ENCODE data around the gene CASZ1.

Gene CASZ1

GRCh38 chr1:10745886-10746455 lies 50.5 kb downstream of the CASZ1 start:
- Histone ChIP-seq H3K18ac (ENCODE audit: low read depth in 1 of 2, low read length in 2 of 2) (no peak overlapping the region), H3K4me2 (ENCODE audit: low read length, poor library complexity, severe bottlenecking) (no peak overlapping the region), H4K91ac (ENCODE audit: low read length) (no peak overlapping the region), H2BK120ac (ENCODE audit: low read depth, low read length) (no peak overlapping the region), H4K8ac (ENCODE audit: low read length) (no peak overlapping the region), H3K4ac (ENCODE audit: low read depth in 1 of 2, low read length in 2 of 2) (no peak overlapping the region), H2AFZ (ENCODE audit: low read depth, low read length) (no peak overlapping the region), H3K27me3 (ENCODE audit: control insufficient read depth in 1 of 2, insufficient read depth in 1 of 2, low read length in 2 of 2) (peaks cover 36 to 77% of the 10 kb centered on the region in 2 experiments), H3K9me3 (ENCODE audit: control insufficient read depth, low read length) (no peaks in the 10 kb centered on the region), H3K4me3 (ENCODE audit: insufficient read depth in 1 of 2, low read depth in 1 of 2, low read length in 2 of 2) (no peak overlapping the region), H3K14ac (ENCODE audit: low read length in 2 of 2) (no peak overlapping the region), H2BK5ac (ENCODE audit: low read depth, low read length, poor library complexity, severe bottlenecking) (no peak overlapping the region), H2BK12ac (ENCODE audit: low read length in 2 of 2) (no peak overlapping the region), H3K4me1 (ENCODE audit: control insufficient read depth, insufficient read depth, low read depth, low read length) (peaks cover 2% of the 10 kb centered on the region), H3K9ac (ENCODE audit: low read length) (no peak overlapping the region), H2AK5ac (ENCODE audit: low read length, severe bottlenecking) (no peak overlapping the region), H3K23ac (ENCODE audit: low read length in 2 of 2) (no peak overlapping the region), H3K36me3 (ENCODE audit: control insufficient read depth in 1 of 2, insufficient read depth in 2 of 2, low read depth in 1 of 2, low read length in 2 of 2) (no peaks in the 10 kb centered on the region), H2BK15ac (ENCODE audit: low read depth, poor library complexity, severe bottlenecking) (no peak overlapping the region), H3K27ac (ENCODE audit: low read length, poor library complexity, severe bottlenecking) (no peak overlapping the region), H3K79me1 (replicated peaks; ENCODE audit: low read length, poor library complexity, severe bottlenecking) (no peaks in the 10 kb centered on the region)
- WGBS, result 88% methylated on average over 18 of the region's 18 CpGs
- DNase-seq, result no peak

- no peak overlapping the region for H3K27ac ChIP-seq (ENCODE audit: low read length, poor library complexity, severe bottlenecking)
- no peaks in the 10 kb centered on the region for H3K36me3 ChIP-seq (ENCODE audit: control insufficient read depth in 1 of 2, insufficient read depth in 2 of 2, low read depth in 1 of 2, low read length in 2 of 2)
- no peak overlapping the region for H3K4me2 ChIP-seq (ENCODE audit: low read length, poor library complexity, severe bottlenecking)
- H2BK120ac ChIP-seq (ENCODE audit: low read depth, low read length), result no peak overlapping the region
- H2AK5ac ChIP-seq (ENCODE audit: low read length, severe bottlenecking), result no peak overlapping the region
- no peak overlapping the region for H3K4ac ChIP-seq (ENCODE audit: low read depth in 1 of 2, low read length in 2 of 2)
- peaks cover 2% of the 10 kb centered on the region for H3K4me1 ChIP-seq (ENCODE audit: control insufficient read depth, insufficient read depth, low read depth, low read length)
- no peak overlapping the region for H3K14ac ChIP-seq (ENCODE audit: low read length in 2 of 2)
- no peak overlapping the region for H3K23ac ChIP-seq (ENCODE audit: low read length in 2 of 2)
- H3K79me1 ChIP-seq (replicated peaks; ENCODE audit: low read length, poor library complexity, severe bottlenecking), result no peaks in the 10 kb centered on the region
- no peak overlapping the region for H2BK5ac ChIP-seq (ENCODE audit: low read depth, low read length, poor library complexity, severe bottlenecking)
- H4K8ac ChIP-seq (ENCODE audit: low read length), result no peak overlapping the region
- no peak overlapping the region for H3K4me3 ChIP-seq (ENCODE audit: insufficient read depth in 1 of 2, low read depth in 1 of 2, low read length in 2 of 2)
- no peak overlapping the region for H3K18ac ChIP-seq (ENCODE audit: low read depth in 1 of 2, low read length in 2 of 2)
- no peak overlapping the region for H4K91ac ChIP-seq (ENCODE audit: low read length)
- H2BK15ac ChIP-seq (ENCODE audit: low read depth, poor library complexity, severe bottlenecking), result no peak overlapping the region
- no peak overlapping the region for H3K9ac ChIP-seq (ENCODE audit: low read length)
- 77% methylated on average over 6 of the region's 6 CpGs for WGBS
- no peak overlapping the region for H2BK12ac ChIP-seq (ENCODE audit: low read length in 2 of 2)
- no peak overlapping the region for H2AFZ ChIP-seq (ENCODE audit: low read depth, low read length)
- H3K27me3 ChIP-seq (ENCODE audit: control insufficient read depth in 1 of 2, insufficient read depth in 1 of 2, low read length in 2 of 2), result peaks cover 36 to 78% of the 10 kb centered on the region in 2 experiments
- H3K9me3 ChIP-seq (ENCODE audit: control insufficient read depth, low read length), result no peaks in the 10 kb centered on the region
- no peak for DNase-seq
These were observed 51.1 kb downstream of the CASZ1 start for GRCh38 chr1:10745383-10745782.

- Histone ChIP-seq H3K27ac (ENCODE audit: low read length, poor library complexity, severe bottlenecking) (no peak overlapping the region), H3K36me3 (ENCODE audit: control insufficient read depth in 1 of 2, insufficient read depth in 2 of 2, low read depth in 1 of 2, low read length in 2 of 2) (no peaks in the 10 kb centered on the region), H2AK5ac (ENCODE audit: low read length, severe bottlenecking) (no peak overlapping the region), H3K18ac (ENCODE audit: low read depth in 1 of 2, low read length in 2 of 2) (no peak overlapping the region), H2BK120ac (ENCODE audit: low read depth, low read length) (no peak overlapping the region), H3K9ac (ENCODE audit: low read length) (no peak overlapping the region), H2AFZ (ENCODE audit: low read depth, low read length) (no peak overlapping the region), H2BK12ac (ENCODE audit: low read length in 2 of 2) (no peak overlapping the region), H3K27me3 (ENCODE audit: control insufficient read depth in 1 of 2, insufficient read depth in 1 of 2, low read length in 2 of 2) (peaks cover 36 to 79% of the 10 kb centered on the region in 2 experiments), H3K4me1 (ENCODE audit: control insufficient read depth, insufficient read depth, low read depth, low read length) (peaks cover 2% of the 10 kb centered on the region), H4K8ac (ENCODE audit: low read length) (no peak overlapping the region), H3K14ac (ENCODE audit: low read length in 2 of 2) (no peak overlapping the region), H3K79me1 (replicated peaks; ENCODE audit: low read length, poor library complexity, severe bottlenecking) (no peaks in the 10 kb centered on the region), H3K4me3 (ENCODE audit: insufficient read depth in 1 of 2, low read depth in 1 of 2, low read length in 2 of 2) (no peak overlapping the region), H2BK5ac (ENCODE audit: low read depth, low read length, poor library complexity, severe bottlenecking) (no peak overlapping the region), H3K9me3 (ENCODE audit: control insufficient read depth, low read length) (no peaks in the 10 kb centered on the region), H3K4me2 (ENCODE audit: low read length, poor library complexity, severe bottlenecking) (no peak overlapping the region), H3K4ac (ENCODE audit: low read depth in 1 of 2, low read length in 2 of 2) (no peak overlapping the region), H4K91ac (ENCODE audit: low read length) (no peak overlapping the region), H2BK15ac (ENCODE audit: low read depth, poor library complexity, severe bottlenecking) (no peak overlapping the region), H3K23ac (ENCODE audit: low read length in 2 of 2) (no peak overlapping the region)
- no peak for DNase-seq
- WGBS, result 91% methylated on average over 16 of the region's 18 CpGs
These were observed 51.7 kb downstream of the CASZ1 start for GRCh38 chr1:10744654-10745238.

DNA sequence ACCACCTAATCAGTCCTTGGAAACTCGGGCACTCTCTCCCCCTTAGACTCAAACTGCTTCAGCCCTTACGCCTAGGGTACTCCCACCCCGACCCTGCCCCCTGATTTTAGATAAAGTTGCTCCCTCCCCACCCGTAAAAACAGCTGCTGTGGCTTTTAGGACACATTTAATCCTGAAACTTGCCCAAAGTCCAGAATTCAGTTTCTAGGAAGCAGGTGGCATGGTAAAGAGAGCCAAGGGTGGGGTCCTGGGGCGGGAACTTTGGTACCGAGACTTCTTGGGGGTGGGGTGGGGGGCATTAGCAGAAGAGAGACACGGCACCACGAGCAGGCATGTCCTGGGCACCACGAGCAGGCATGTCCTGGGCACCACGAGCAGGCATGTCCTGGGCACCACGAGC lies 52.4 kb downstream of the CASZ1 start:
- no peak overlapping the region for H4K91ac ChIP-seq (ENCODE audit: low read length)
- no peak overlapping the region for H3K4me2 ChIP-seq (ENCODE audit: low read length, poor library complexity, severe bottlenecking)
- H2BK12ac ChIP-seq (ENCODE audit: low read length in 2 of 2), result no peak overlapping the region
- H3K14ac ChIP-seq (ENCODE audit: low read length in 2 of 2), result no peak overlapping the region
- no peak overlapping the region for H2BK120ac ChIP-seq (ENCODE audit: low read depth, low read length)
- no peak overlapping the region for H4K8ac ChIP-seq (ENCODE audit: low read length)
- no peak overlapping the region for H2BK5ac ChIP-seq (ENCODE audit: low read depth, low read length, poor library complexity, severe bottlenecking)
- H3K79me1 ChIP-seq (replicated peaks; ENCODE audit: low read length, poor library complexity, severe bottlenecking), result no peaks in the 10 kb centered on the region
- H3K4me1 ChIP-seq (ENCODE audit: control insufficient read depth, insufficient read depth, low read depth, low read length), result peaks cover 2% of the 10 kb centered on the region
- H3K36me3 ChIP-seq (ENCODE audit: control insufficient read depth in 1 of 2, insufficient read depth in 2 of 2, low read depth in 1 of 2, low read length in 2 of 2), result no peaks in the 10 kb centered on the region
- no peaks in the 10 kb centered on the region for H3K9me3 ChIP-seq (ENCODE audit: control insufficient read depth, low read length)
- H2BK15ac ChIP-seq (ENCODE audit: low read depth, poor library complexity, severe bottlenecking), result no peak overlapping the region
- WGBS, result 67% methylated on average over 4 of the region's 11 CpGs
- DNase-seq, result no peak
- H3K4me3 ChIP-seq (ENCODE audit: insufficient read depth in 1 of 2, low read depth in 1 of 2, low read length in 2 of 2), result no peak overlapping the region
- no peak overlapping the region for H2AFZ ChIP-seq (ENCODE audit: low read depth, low read length)
- H3K18ac ChIP-seq (ENCODE audit: low read depth in 1 of 2, low read length in 2 of 2), result no peak overlapping the region
- no peak overlapping the region for H2AK5ac ChIP-seq (ENCODE audit: low read length, severe bottlenecking)
- H3K23ac ChIP-seq (ENCODE audit: low read length in 2 of 2), result no peak overlapping the region
- H3K27me3 ChIP-seq (ENCODE audit: control insufficient read depth in 1 of 2, insufficient read depth in 1 of 2, low read length in 2 of 2), result peaks cover 36 to 83% of the 10 kb centered on the region in 2 experiments
- H3K27ac ChIP-seq (ENCODE audit: low read length, poor library complexity, severe bottlenecking), result no peak overlapping the region
- H3K4ac ChIP-seq (ENCODE audit: low read depth in 1 of 2, low read length in 2 of 2), result no peak overlapping the region
- H3K9ac ChIP-seq (ENCODE audit: low read length), result no peak overlapping the region

Data from mesenchymal stem cell (in vitro differentiated cells and primary cell).